Measurements from ENCODE around the gene RBM42.

Gene RBM42

DNA sequence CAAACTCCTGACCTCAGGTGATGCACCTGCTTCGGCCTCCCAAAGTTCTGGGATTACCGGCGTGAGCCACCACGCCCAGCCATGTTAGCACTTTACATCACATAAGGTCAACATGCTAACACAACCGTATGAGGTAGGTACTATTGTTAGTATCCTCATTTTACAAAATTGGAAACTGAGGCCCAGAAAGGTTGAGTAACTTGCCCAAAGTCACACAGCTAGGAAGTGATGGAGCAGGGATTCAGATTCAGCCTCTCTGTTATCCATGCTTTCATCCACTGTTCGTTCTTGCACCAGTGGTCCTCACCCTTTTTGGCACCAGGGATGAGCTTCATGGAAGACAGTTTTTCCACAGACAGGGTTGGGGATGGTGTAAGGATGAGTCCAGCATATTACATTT, 27.9 kb downstream of the RBM42 start:
- TF ChIP-seq EZH2phosphoT487 (conservative IDR thresholded peaks at IDR 0.05; ENCODE audit: low read length) (no peak), CTCF (IDR thresholded peaks at IDR 0.05; ENCODE audit: insufficient read depth, low read length, poor library complexity, severe bottlenecking) (no peak)
- no peaks in the 10 kb centered on the region for H3K9me3 ChIP-seq (ENCODE audit: insufficient read depth, low read length)
- H3K27ac ChIP-seq (ENCODE audit: low read depth, low read length), result no peak overlapping the region
- no peaks in the 10 kb centered on the region for H3F3A ChIP-seq (ENCODE audit: insufficient read depth)
- no peaks in the 10 kb centered on the region for H3K27me3 ChIP-seq (ENCODE audit: low read length)
- no peaks in the 10 kb centered on the region for H3K9me2 ChIP-seq (replicated peaks; ENCODE audit: insufficient read depth, low read length)
- H2AFZ ChIP-seq (ENCODE audit: low read depth, low read length, severe bottlenecking), result no peak overlapping the region
- H3K79me2 ChIP-seq (ENCODE audit: insufficient read depth, low read length), result 0 out of 2 replicates have a peak, but pooled peaks cover 1% of the 10 kb centered on the region
- no peak overlapping the region for H3K4me2 ChIP-seq (ENCODE audit: low read depth, low read length, poor library complexity, severe bottlenecking)
- H4K20me1 ChIP-seq (ENCODE audit: low read depth, low read length), result no peaks in the 10 kb centered on the region
- H3K9ac ChIP-seq (ENCODE audit: low read length), result no peak overlapping the region
- no peak overlapping the region for H3K4me3 ChIP-seq (ENCODE audit: insufficient read depth, low read length, poor library complexity, severe bottlenecking)
- H3K36me3 ChIP-seq (ENCODE audit: low read length), result no peaks in the 10 kb centered on the region

- no peaks in the 10 kb centered on the region for H3K36me3 ChIP-seq (ENCODE audit: low read length)
- H3F3A ChIP-seq (ENCODE audit: insufficient read depth), result no peaks in the 10 kb centered on the region
- no peak overlapping the region for H3K4me3 ChIP-seq (ENCODE audit: insufficient read depth, low read length, poor library complexity, severe bottlenecking)
- no peaks in the 10 kb centered on the region for H3K9me3 ChIP-seq (ENCODE audit: insufficient read depth, low read length)
- H3K79me2 ChIP-seq (ENCODE audit: insufficient read depth, low read length), result no peaks in the 10 kb centered on the region
- no peak overlapping the region for H3K4me2 ChIP-seq (ENCODE audit: low read depth, low read length, poor library complexity, severe bottlenecking)
- H4K20me1 ChIP-seq (ENCODE audit: low read depth, low read length), result no peaks in the 10 kb centered on the region
- TF ChIP-seq CTCF (IDR thresholded peaks at IDR 0.05; ENCODE audit: insufficient read depth, low read length, poor library complexity, severe bottlenecking), result no peak
- no peak for TF ChIP-seq EZH2phosphoT487 (conservative IDR thresholded peaks at IDR 0.05; ENCODE audit: low read length)
- H3K9ac ChIP-seq (ENCODE audit: low read length), result no peak overlapping the region
- no peaks in the 10 kb centered on the region for H3K9me2 ChIP-seq (replicated peaks; ENCODE audit: insufficient read depth, low read length)
- no peak overlapping the region for H3K27ac ChIP-seq (ENCODE audit: low read depth, low read length)
- H3K27me3 ChIP-seq (ENCODE audit: low read length), result no peaks in the 10 kb centered on the region
- H2AFZ ChIP-seq (ENCODE audit: low read depth, low read length, severe bottlenecking), result no peak overlapping the region
These were observed 29.3 kb downstream of the RBM42 start for GRCh38 chr19:35657904-35658700.

DNA sequence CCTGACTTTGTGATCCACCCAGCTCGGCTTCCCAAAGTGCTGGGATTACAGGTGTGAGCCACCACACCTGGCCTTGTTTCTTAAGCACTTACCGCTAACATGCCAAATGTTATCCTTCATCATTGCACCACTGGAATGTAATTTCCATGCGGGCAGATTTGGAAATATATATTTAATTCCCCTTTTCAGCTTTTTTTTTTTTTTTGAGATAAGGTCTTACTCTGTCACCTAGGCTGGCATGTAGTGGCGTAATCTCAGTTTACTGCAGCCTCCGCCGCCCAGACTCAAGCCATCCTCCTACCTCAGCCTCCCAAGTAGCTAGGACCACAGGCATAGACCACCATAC, 33.1 kb downstream of the RBM42 start:
- Histone ChIP-seq H3K4me3 (ENCODE audit: insufficient read depth, low read length, poor library complexity, severe bottlenecking) (no peak overlapping the region), H3K27ac (ENCODE audit: low read depth, low read length) (no peak overlapping the region), H3K27me3 (ENCODE audit: low read length) (no peaks in the 10 kb centered on the region), H3K4me2 (ENCODE audit: low read depth, low read length, poor library complexity, severe bottlenecking) (no peak overlapping the region), H3K9ac (ENCODE audit: low read length) (no peak overlapping the region), H3F3A (ENCODE audit: insufficient read depth) (no peaks in the 10 kb centered on the region), H3K9me2 (replicated peaks; ENCODE audit: insufficient read depth, low read length) (no peaks in the 10 kb centered on the region), H3K79me2 (ENCODE audit: insufficient read depth, low read length) (no peaks in the 10 kb centered on the region), H2AFZ (ENCODE audit: low read depth, low read length, severe bottlenecking) (no peak overlapping the region), H4K20me1 (ENCODE audit: low read depth, low read length) (no peaks in the 10 kb centered on the region), H3K36me3 (ENCODE audit: low read length) (no peaks in the 10 kb centered on the region), H3K9me3 (ENCODE audit: insufficient read depth, low read length) (no peaks in the 10 kb centered on the region)
- TF ChIP-seq EZH2phosphoT487 (conservative IDR thresholded peaks at IDR 0.05; ENCODE audit: low read length) (no peak), CTCF (IDR thresholded peaks at IDR 0.05; ENCODE audit: insufficient read depth, low read length, poor library complexity, severe bottlenecking) (no peak)

Data from SU-DHL-6 (cell line).